HepG2 (cell line): Measurements from ENCODE around the gene ALKBH5. TPM values are rescaled to one million over a fixed set of nuclear protein-coding genes. Genes with fewer than 3 reads are reported as not detected.

ENCODE experiments used
- AGO1 ChIP-seq: fragments of 200-400 bp; formaldehyde crosslinking; IDR thresholded peaks from 2 replicates; pipeline ENCODE4 v1.6.1; 2017; ENCODE audit warnings: mild to moderate bottlenecking, low read depth, low read length, moderate library complexity; ENCODE audit not compliant: poor library complexity, severe bottlenecking
- ARID4A ChIP-seq: sonication (generic); formaldehyde crosslinking; IDR thresholded peaks from 2 replicates; pipeline ENCODE4 v1.5.0; 2020; ENCODE audit warnings: mild to moderate bottlenecking, missing genetic modification reagents, borderline replicate concordance
- CBX5 ChIP-seq: sonication (generic); formaldehyde crosslinking; IDR thresholded peaks from 2 replicates; pipeline ENCODE4 v1.4.0; 2020; ENCODE audit warnings: missing genetic modification reagents, borderline replicate concordance
- CREBL2 ChIP-seq: sonication (generic); formaldehyde crosslinking; IDR thresholded peaks from 2 replicates; pipeline ENCODE4 v1.8.1; 2023; ENCODE audit warnings: missing genetic modification reagents, mild to moderate bottlenecking, borderline replicate concordance
- KDM2A ChIP-seq: sonication (generic); formaldehyde crosslinking; IDR thresholded peaks from 2 replicates; pipeline ENCODE4 v1.4.0; 2020; ENCODE audit warnings: low read depth, missing genetic modification reagents, borderline replicate concordance
- RERE ChIP-seq: IDR thresholded peaks from 2 replicates; pipeline ENCODE4 v1.6.1; 2016; ENCODE audit warnings: low read depth, missing genetic modification reagents, missing compliant biosample characterization
- SNRNP70 ChIP-seq: fragments of 200-400 bp; formaldehyde crosslinking; IDR thresholded peaks from 2 replicates; pipeline ENCODE4 v1.6.1; 2017; ENCODE audit warnings: mild to moderate bottlenecking, low read depth, low read length, moderate library complexity
- TFE3 ChIP-seq: IDR thresholded peaks from 2 replicates; pipeline ENCODE4 v1.6.1; 2016
- ZBTB10 ChIP-seq: sonication (generic); formaldehyde crosslinking; IDR thresholded peaks from 2 replicates; pipeline ENCODE4 v1.4.0; 2020; ENCODE audit warnings: missing genetic modification reagents, borderline replicate concordance
- ZBTB37 ChIP-seq: sonication (generic); formaldehyde crosslinking; IDR thresholded peaks from 2 replicates; pipeline ENCODE4 v1.4.0; 2020; ENCODE audit warnings: mild to moderate bottlenecking, missing genetic modification reagents
- ZNF232 ChIP-seq: sonication (generic); formaldehyde crosslinking; IDR thresholded peaks from 2 replicates; pipeline ENCODE4 v1.4.0; 2020; ENCODE audit warnings: missing genetic modification reagents, borderline replicate concordance
- ZNF234 ChIP-seq: sonication (generic); formaldehyde crosslinking; conservative IDR thresholded peaks from 2 replicates; pipeline ENCODE4 v1.5.1; 2020; ENCODE audit warnings: mild to moderate bottlenecking, missing genetic modification reagents
- polyA plus RNA-seq, 8 experiments: library from polyadenylated mRNA; depleted of rRNA in 3 of 8; stranded (reverse) in 7 of 8; unstranded in 1 of 8; fragments of >200 nt; fragmentation: Illumina TruSeq in 4 of 8; extraction: Trizol in 4 of 8; gene quantifications; 2 replicates each; pipeline versions ENCODE4 v1.2.1 to v1.2.3, GENCODE V29; 2011 to 2016; ENCODE audit warnings: low read depth in 4 of 8, missing spikeins in 1 of 8, mixed read lengths in 1 of 8; ENCODE audit not compliant: insufficient read depth in 1 of 8
- total RNA-seq, 5 experiments: library from RNA; depleted of rRNA; stranded (reverse); fragments of >200 nt; fragmentation: Illumina TruSeq; extraction: Trizol; gene quantifications; 2 replicates each; pipeline ENCODE4 v1.2.3, GENCODE V29; 2016; ENCODE audit warnings: low read depth in 1 of 5

The ALKBH5 gene
- total and polyA plus RNA-seq, 2 of the 13 experiments (the other 11 are each of a cell fraction or from before 2014, with no cell fraction given), result 68.9 to 76.9 TPM

- TF ChIP-seq ARID4A (CRISPR knock-in tag), result no peak
- peak; percentile 21; the same call in 1 of the 2 replicates for TF ChIP-seq TFE3
- TF ChIP-seq ZBTB37, result 0 out of 2 replicates have a peak, but pooled peaks have one; percentile 36
- peak; percentile 16 for TF ChIP-seq AGO1
- no peak for TF ChIP-seq RERE (CRISPR knock-in tag)
- no peak for TF ChIP-seq ZNF232 (CRISPR knock-in tag)
- peak; percentile 16; the same call in 1 of the 2 replicates for TF ChIP-seq CBX5 (CRISPR knock-in tag)
- TF ChIP-seq CREBL2 (CRISPR knock-in tag), result 0 out of 2 replicates have a peak, but pooled peaks have one; percentile 27
- TF ChIP-seq ZBTB10 (CRISPR knock-in tag), result peak; percentile 62; the same call in 1 of the 2 replicates
- TF ChIP-seq SNRNP70, result no peak
- 0 out of 2 replicates have a peak, but pooled peaks have one; percentile 24 for TF ChIP-seq KDM2A
- TF ChIP-seq ZNF234 (CRISPR knock-in tag), result no peak
Observed at GRCh38 chr17:18257982-18258355, 74.3 kb downstream of the ALKBH5 start (continued).
